Trophoblast cell (in vitro differentiated cells and primary cell): ENCODE results near the gene CFAP53.
A peak's percentile ranks its signal among the peaks of the same experiment; 100 is the strongest.
"Not testable (repeated sequence)": the region's sequence is repeated elsewhere in the genome, so short reads cannot be mapped to it uniquely, and the experiment has no call there.

Source experiments
- DNase-seq, 2 donors: peaks; one replicate each; pipeline ENCODE4 v3.0.0-alpha.2; 2016
- H2AFZ ChIP-seq: 2 replicates; pipeline ENCODE4 v1.6.1; 2013; ENCODE audit warnings: low read length, moderate library complexity, mild to moderate bottlenecking; ENCODE audit not compliant: insufficient read depth, poor library complexity
- H2AK5ac ChIP-seq: 2 replicates; pipeline ENCODE4 v1.6.1; 2013; ENCODE audit warnings: mild to moderate bottlenecking, low read length
- H2BK120ac ChIP-seq: 2 replicates; pipeline ENCODE4 v1.6.1; 2013; ENCODE audit warnings: low read length, mild to moderate bottlenecking, moderate library complexity; ENCODE audit not compliant: insufficient read depth, poor library complexity
- H2BK12ac ChIP-seq: 2 replicates; pipeline ENCODE4 v1.6.1; 2013; ENCODE audit warnings: mild to moderate bottlenecking, low read length, moderate library complexity
- H2BK5ac ChIP-seq: 2 replicates; pipeline ENCODE4 v1.6.1; 2013; ENCODE audit warnings: low read length, low read depth, moderate library complexity, mild to moderate bottlenecking; ENCODE audit not compliant: poor library complexity
- H3K14ac ChIP-seq: 2 replicates; pipeline ENCODE4 v1.6.1; 2013; ENCODE audit warnings: mild to moderate bottlenecking, low read length
- H3K18ac ChIP-seq: 2 replicates; pipeline ENCODE4 v1.6.1; 2013; ENCODE audit warnings: mild to moderate bottlenecking, low read length
- H3K23ac ChIP-seq: 2 replicates; pipeline ENCODE4 v1.6.1; 2013; ENCODE audit warnings: low read length
- H3K27ac ChIP-seq: 2 replicates; pipeline ENCODE4 v1.5.1; 2013; ENCODE audit warnings: low read depth, mild to moderate bottlenecking, inconsistent platforms, low read length, moderate library complexity
- H3K27me3 ChIP-seq: 2 replicates; pipeline ENCODE4 v1.6.1; 2013; ENCODE audit warnings: inconsistent platforms, mild to moderate bottlenecking, low read length, moderate library complexity; ENCODE audit not compliant: insufficient read depth
- H3K36me3 ChIP-seq, 2 experiments: 1 replicate in 1 of 2; 2 replicates in 1 of 2; pipeline ENCODE4 v1.6.1; 2013; ENCODE audit warnings: low read length in 2 of 2, mild to moderate bottlenecking in 2 of 2, moderate library complexity in 1 of 2; ENCODE audit not compliant: insufficient read depth in 2 of 2, control insufficient read depth in 1 of 2
- H3K4ac ChIP-seq: 2 replicates; pipeline ENCODE4 v1.6.1; 2013; ENCODE audit warnings: low read depth, mild to moderate bottlenecking, low read length, moderate library complexity
- H3K4me1 ChIP-seq, 2 experiments: 1 replicate in 1 of 2; 2 replicates in 1 of 2; pipeline ENCODE4 v1.6.1; 2013; ENCODE audit warnings: low read length in 2 of 2, mild to moderate bottlenecking in 2 of 2, moderate library complexity in 1 of 2; ENCODE audit not compliant: insufficient read depth in 2 of 2, control insufficient read depth in 1 of 2
- H3K4me2 ChIP-seq: 2 replicates; pipeline ENCODE4 v1.6.1; 2013; ENCODE audit warnings: inconsistent platforms, mild to moderate bottlenecking, low read length, moderate library complexity
- H3K4me3 ChIP-seq: 2 replicates; pipeline ENCODE4 v1.5.1; 2013; ENCODE audit warnings: mild to moderate bottlenecking, low read depth, low read length, inconsistent platforms
- H3K79me1 ChIP-seq: one replicate; pipeline ENCODE4 v1.6.1; 2013; ENCODE audit warnings: low read length
- H3K79me2 ChIP-seq: 2 replicates; pipeline ENCODE4 v1.6.1; 2013; ENCODE audit warnings: low read length, mild to moderate bottlenecking; ENCODE audit not compliant: control insufficient read depth, insufficient read depth, poor library complexity
- H3K9ac ChIP-seq: 2 replicates; pipeline ENCODE4 v1.6.1; 2013; ENCODE audit warnings: mild to moderate bottlenecking, low read length
- H3K9me3 ChIP-seq: 2 replicates; pipeline ENCODE4 v1.6.1; 2013; ENCODE audit warnings: low read depth, mild to moderate bottlenecking, control low read depth, inconsistent platforms, low read length; ENCODE audit not compliant: insufficient read depth
- H4K12ac ChIP-seq: 2 replicates; pipeline ENCODE4 v1.6.1; 2013; ENCODE audit warnings: low read depth, mild to moderate bottlenecking, low read length, moderate library complexity
- H4K8ac ChIP-seq: 2 replicates; pipeline ENCODE4 v1.6.1; 2013; ENCODE audit warnings: low read depth, mild to moderate bottlenecking, low read length, moderate library complexity
- H4K91ac ChIP-seq: one replicate; pipeline ENCODE4 v1.6.1; 2013; ENCODE audit warnings: low read depth, mild to moderate bottlenecking, low read length, moderate library complexity
- WGBS: extraction: QIAGEN DNeasy Blood & Tissue Kit; methylation state at CpG from one replicate; pipeline ENCODE4 v1.1.7; 2013; ENCODE audit warnings: missing lambda C conversion rate; ENCODE audit not compliant: insufficient read length, insufficient coverage; ENCODE audit errors: extremely low coverage; 5-methylcytosine and 5-hydroxymethylcytosine counted together

CFAP53 gene

GRCh38 chr18:50249576-50249975 is 16.7 kb downstream of the CFAP53 start:
- Histone ChIP-seq H2BK12ac (no peak overlapping the region), H2AK5ac (no peak overlapping the region), H3K4ac (no peak overlapping the region), H3K4me1 (no peaks in the 10 kb centered on the region), H4K8ac (no peak overlapping the region), H3K4me3 (no peak overlapping the region), H2AFZ (no peak overlapping the region), H3K4me2 (no peak overlapping the region), H3K18ac (no peak overlapping the region), H3K27ac (no peak overlapping the region), H3K27me3 (no peaks in the 10 kb centered on the region), H2BK120ac (no peak overlapping the region), H3K36me3 (no peaks in the 10 kb centered on the region), H3K9me3 (no peaks in the 10 kb centered on the region), H4K91ac (no peak overlapping the region), H3K79me2 (no peaks in the 10 kb centered on the region), H3K14ac (no peak overlapping the region), H2BK5ac (no peak overlapping the region), H3K23ac (no peak overlapping the region), H4K12ac (no peak overlapping the region), H3K9ac (no peak overlapping the region), H3K79me1 (no peaks in the 10 kb centered on the region)
- no peak for DNase-seq

GRCh38 chr18:50247561-50247960 is 18.7 kb downstream of the CFAP53 start:
- Histone ChIP-seq H3K79me1 (no peaks in the 10 kb centered on the region), H4K8ac (no peak overlapping the region), H3K27ac (no peak overlapping the region), H4K12ac (no peak overlapping the region), H3K27me3 (no peaks in the 10 kb centered on the region), H3K9me3 (no peaks in the 10 kb centered on the region), H3K23ac (no peak overlapping the region), H3K4me1 (no peaks in the 10 kb centered on the region), H3K36me3 (no peaks in the 10 kb centered on the region), H2BK5ac (no peak overlapping the region), H3K4me2 (no peak overlapping the region), H3K18ac (no peak overlapping the region), H3K4me3 (no peak overlapping the region), H2AFZ (no peak overlapping the region), H4K91ac (no peak overlapping the region), H3K14ac (no peak overlapping the region), H2AK5ac (no peak overlapping the region), H3K9ac (no peak overlapping the region), H2BK12ac (no peak overlapping the region), H2BK120ac (no peak overlapping the region), H3K79me2 (no peaks in the 10 kb centered on the region), H3K4ac (no peak overlapping the region)
- DNase-seq: no peak

- not testable (repeated sequence) for H2AK5ac ChIP-seq, H3K18ac ChIP-seq, H3K4ac ChIP-seq, H3K79me1 ChIP-seq, H3K9ac ChIP-seq, H4K8ac ChIP-seq, H3K36me3 ChIP-seq, H3K27ac ChIP-seq, H3K4me1 ChIP-seq, H3K4me2 ChIP-seq, H3K4me3 ChIP-seq, H3K27me3 ChIP-seq, H2BK12ac ChIP-seq, H3K14ac ChIP-seq, H4K91ac ChIP-seq, H3K9me3 ChIP-seq, H2AFZ ChIP-seq, H2BK120ac ChIP-seq, H4K12ac ChIP-seq, H3K79me2 ChIP-seq, H2BK5ac ChIP-seq, H3K23ac ChIP-seq
- no CpG with 5 or more reads among the region's 8 CpGs for WGBS
- peak; percentile 65 to 81 for DNase-seq
Observed at GRCh38 chr18:50241768-50242167, 24.5 kb downstream of the CFAP53 start.

GRCh38 chr18:50240080-50240563 is 26.2 kb downstream of the CFAP53 start:
- DNase-seq: peak; percentile 85 to 86
- Histone ChIP-seq H3K4me3 (no peak overlapping the region), H2BK5ac (no peak overlapping the region), H3K9me3 (peaks cover 2% of the 10 kb centered on the region), H3K36me3 (no peaks in the 10 kb centered on the region), H4K8ac (no peak overlapping the region), H4K12ac (no peak overlapping the region), H3K4me1 (no peaks in the 10 kb centered on the region), H3K4ac (no peak overlapping the region), H2BK120ac (no peak overlapping the region), H3K27ac (no peak overlapping the region), H3K79me2 (no peaks in the 10 kb centered on the region), H3K14ac (no peak overlapping the region), H3K9ac (no peak overlapping the region), H3K18ac (no peak overlapping the region), H3K23ac (no peak overlapping the region), H2AK5ac (no peak overlapping the region), H3K27me3 (no peaks in the 10 kb centered on the region), H2AFZ (no peak overlapping the region), H2BK12ac (no peak overlapping the region), H3K4me2 (no peak overlapping the region), H4K91ac (no peak overlapping the region), H3K79me1 (no peaks in the 10 kb centered on the region)
- no CpG with 5 or more reads among the region's 3 CpGs for WGBS
